ENCODE data around the gene PRKAG2.
"Not testable (repeated sequence)": the region's sequence is repeated elsewhere in the genome, so short reads cannot be mapped to it uniquely, and the experiment has no call there.

The PRKAG2 gene

GRCh38 chr7:151834271-151835035 lies 42.5 kb downstream of the PRKAG2 start:
- no peak for DNase-seq (ENCODE audit: low read depth)

- DNase-seq (ENCODE audit: low read depth): no peak
Measured at GRCh38 chr7:151833691-151834090, 43.2 kb downstream of the PRKAG2 start.

- no peak for DNase-seq (ENCODE audit: low read depth)
Measured at GRCh38 chr7:151833213-151833651, 43.7 kb downstream of the PRKAG2 start.

- DNase-seq (ENCODE audit: low read depth): no peak
Measured at GRCh38 chr7:151832656-151833055, 44.3 kb downstream of the PRKAG2 start.

- no peak for DNase-seq (ENCODE audit: low read depth)
Measured at GRCh38 chr7:151832138-151832537, 44.8 kb downstream of the PRKAG2 start.

- DNase-seq (ENCODE audit: low read depth): no peak
Measured at GRCh38 chr7:151831606-151832005, 45.3 kb downstream of the PRKAG2 start.

GRCh38 chr7:151830121-151830830 lies 46.6 kb downstream of the PRKAG2 start:
- no peak for DNase-seq (ENCODE audit: low read depth)

GRCh38 chr7:151829707-151830106 lies 47.2 kb downstream of the PRKAG2 start:
- DNase-seq (ENCODE audit: low read depth): no peak

- DNase-seq (ENCODE audit: low read depth): no peak
Measured at GRCh38 chr7:151827620-151828019, 49.3 kb downstream of the PRKAG2 start.

- DNase-seq (ENCODE audit: low read depth): not testable (repeated sequence)
Measured at GRCh38 chr7:151826316-151826715, 50.6 kb downstream of the PRKAG2 start.

- no peak for DNase-seq (ENCODE audit: low read depth)
Measured at GRCh38 chr7:151825721-151826120, 51.2 kb downstream of the PRKAG2 start.

GRCh38 chr7:151824373-151824933 lies 52.5 kb downstream of the PRKAG2 start:
- DNase-seq (ENCODE audit: low read depth): no peak

GRCh38 chr7:151823566-151824372 lies 53.1 kb downstream of the PRKAG2 start:
- DNase-seq (ENCODE audit: low read depth): no peak

- no peak for DNase-seq (ENCODE audit: low read depth)
Measured at GRCh38 chr7:151822541-151823181, 54.3 kb downstream of the PRKAG2 start.

GRCh38 chr7:151821806-151822540 lies 54.9 kb downstream of the PRKAG2 start:
- no peak for DNase-seq (ENCODE audit: low read depth)

- DNase-seq (ENCODE audit: low read depth): no peak
Measured at GRCh38 chr7:151821226-151821625, 55.7 kb downstream of the PRKAG2 start.

GRCh38 chr7:151820491-151821105 lies 56.3 kb downstream of the PRKAG2 start:
- DNase-seq (ENCODE audit: low read depth): no peak

- DNase-seq (ENCODE audit: low read depth): no peak
Measured at GRCh38 chr7:151819866-151820265, 57.0 kb downstream of the PRKAG2 start.

- DNase-seq (ENCODE audit: low read depth): no peak
Measured at GRCh38 chr7:151818674-151819519, 58.0 kb downstream of the PRKAG2 start.

Measured in stimulated activated CD8-positive, alpha-beta memory T cell treated with anti-CD3 and anti-CD28 coated beads, Interleukin-15, amount 100 ng/mL, for 24 hours (primary cell).